Liver (tissue), 9 donors: ENCODE measurements around the gene ARHGAP10. TPM values are rescaled to one million over a fixed set of nuclear protein-coding genes. Genes with fewer than 3 reads are reported as not detected.

Experiments used
- DNase-seq: peaks from one replicate; pipeline ENCODE4 v3.0.0-alpha.2; 2017; ENCODE audit warnings: low spot score
- H3K27ac ChIP-seq, 2 donors: one replicate each; pipeline ENCODE4 v1.7.0; 2013; ENCODE audit warnings: inconsistent platforms in 2 of 2, low read length in 2 of 2, control low read depth in 1 of 2, low read depth in 1 of 2, mild to moderate bottlenecking in 1 of 2
- H3K27me3 ChIP-seq, 4 donors: one replicate each; pipeline versions ENCODE4 v1.6.1 to v1.7.0; 2013; ENCODE audit warnings: low read length in 3 of 4, inconsistent platforms in 1 of 4, mild to moderate bottlenecking in 1 of 4, moderate library complexity in 1 of 4; ENCODE audit not compliant: control insufficient read depth in 4 of 4, insufficient read depth in 4 of 4
- H3K36me3 ChIP-seq, 4 donors: one replicate each; pipeline versions ENCODE4 v1.6.1 to v1.7.0; 2013; ENCODE audit warnings: low read length in 3 of 4, mild to moderate bottlenecking in 3 of 4, low read depth in 1 of 4, moderate library complexity in 1 of 4; ENCODE audit not compliant: control insufficient read depth in 4 of 4, insufficient read depth in 3 of 4
- H3K4me1 ChIP-seq, 4 donors: one replicate each; pipeline versions ENCODE4 v1.6.1 to v1.7.0; 2013; ENCODE audit warnings: low read length in 3 of 4, mild to moderate bottlenecking in 3 of 4, moderate library complexity in 1 of 4; ENCODE audit not compliant: control insufficient read depth in 4 of 4, insufficient read depth in 4 of 4
- H3K4me3 ChIP-seq, 3 donors: one replicate each; pipeline versions ENCODE4 v1.6.1 to v1.7.0; 2013; ENCODE audit warnings: low read length in 3 of 3, control low read depth in 1 of 3, low read depth in 1 of 3, mild to moderate bottlenecking in 1 of 3
- H3K9ac ChIP-seq, 2 donors: one replicate each; pipeline ENCODE4 v1.7.0; 2013; ENCODE audit warnings: low read length in 2 of 2, mild to moderate bottlenecking in 2 of 2, moderate library complexity in 2 of 2, control low read depth in 1 of 2, low read depth in 1 of 2
- H3K9me3 ChIP-seq, 4 donors: one replicate each; pipeline versions ENCODE4 v1.6.1 to v1.7.0; 2013; ENCODE audit warnings: low read length in 3 of 4; ENCODE audit not compliant: control insufficient read depth in 4 of 4
- CTCF ChIP-seq: fragments of 150-350 bp; IDR thresholded peaks from 2 replicates; pipeline ENCODE4 v1.5.1; 2017; ENCODE audit warnings: improper control_type of control experiment, low read depth, low read length; ENCODE audit not compliant: missing input control
- EGR1 ChIP-seq, 2 donors: IDR thresholded peaks; 2 replicates each; pipeline ENCODE4 v1.6.1; 2016 to 2018; ENCODE audit warnings: antibody characterized with exemption in 2 of 2, low read depth in 2 of 2
- FOXA1 ChIP-seq: IDR thresholded peaks from 2 replicates; pipeline ENCODE4 v1.6.1; 2016; ENCODE audit warnings: antibody characterized with exemption
- FOXA2 ChIP-seq: IDR thresholded peaks from 2 replicates; pipeline ENCODE4 v1.6.1; 2016; ENCODE audit warnings: antibody characterized with exemption
- GABPA ChIP-seq, 2 donors: IDR thresholded peaks in 1 of 2; conservative IDR thresholded peaks in 1 of 2; 2 replicates each; pipeline ENCODE4 v1.6.1; 2016; ENCODE audit warnings: antibody characterized with exemption in 2 of 2, mild to moderate bottlenecking in 1 of 2, moderate library complexity in 1 of 2
- HNF4A ChIP-seq, 2 donors: conservative IDR thresholded peaks; 2 replicates each; pipeline ENCODE4 v1.6.1; 2016; ENCODE audit warnings: antibody characterized with exemption in 2 of 2, mild to moderate bottlenecking in 2 of 2
- HNF4G ChIP-seq: IDR thresholded peaks from 2 replicates; pipeline ENCODE4 v1.6.1; 2016; ENCODE audit warnings: antibody characterized with exemption
- JUND ChIP-seq, 2 donors: IDR thresholded peaks; 2 replicates each; pipeline ENCODE4 v1.6.1; 2016; ENCODE audit warnings: antibody characterized with exemption in 2 of 2
- MAX ChIP-seq: IDR thresholded peaks from 2 replicates; pipeline ENCODE4 v1.6.1; 2016; ENCODE audit warnings: antibody characterized with exemption
- NR2F2 ChIP-seq: IDR thresholded peaks from 2 replicates; pipeline ENCODE4 v1.6.1; 2016; ENCODE audit warnings: antibody characterized with exemption
- RAD21 ChIP-seq, 2 donors: IDR thresholded peaks; 2 replicates each; pipeline ENCODE4 v1.6.1; 2016; ENCODE audit warnings: antibody characterized with exemption in 2 of 2, mild to moderate bottlenecking in 2 of 2
- RXRA ChIP-seq, 2 donors: IDR thresholded peaks; 2 replicates each; pipeline ENCODE4 v1.6.1; 2017 to 2018; ENCODE audit warnings: antibody characterized with exemption in 2 of 2, mild to moderate bottlenecking in 1 of 2
- SP1 ChIP-seq: IDR thresholded peaks from 2 replicates; pipeline ENCODE4 v1.6.1; 2018; ENCODE audit warnings: antibody characterized with exemption, mild to moderate bottlenecking
- TAF1 ChIP-seq: conservative IDR thresholded peaks from 2 replicates; pipeline ENCODE4 v1.6.1; 2016; ENCODE audit warnings: antibody characterized with exemption, mild to moderate bottlenecking
- YY1 ChIP-seq: IDR thresholded peaks from 2 replicates; pipeline ENCODE4 v1.6.1; 2016; ENCODE audit warnings: antibody characterized with exemption, mild to moderate bottlenecking
- ZBTB33 ChIP-seq: IDR thresholded peaks from 2 replicates; pipeline ENCODE4 v1.6.1; 2016; ENCODE audit warnings: antibody characterized with exemption
- WGBS: extraction: QIAGEN DNeasy Blood & Tissue Kit; methylation state at CpG from one replicate; pipeline ENCODE4 v1.1.7; 2013; 5-methylcytosine and 5-hydroxymethylcytosine counted together
- polyA plus RNA-seq, 2 donors: library from polyadenylated mRNA; stranded (reverse) in 1 of 2; unstranded in 1 of 2; fragments of 200-250 nt in 1 of 2; fragments of >200 nt in 1 of 2; fragmentation: Nextera tagmentation in 1 of 2; extraction: Ambion mirVana in 1 of 2; gene quantifications; one replicate each; pipeline versions ENCODE4 v1.2.1 to v1.2.3, GENCODE V29; 2013 to 2015
- total RNA-seq, 2 donors: library from RNA; depleted of rRNA; stranded (reverse); fragments of >200 nt; gene quantifications; one replicate each; pipeline ENCODE4 v1.2.3, GENCODE V29; 2014
- TF ChIP-seq, protein P1 (sequence below): IDR thresholded peaks from 2 replicates; pipeline ENCODE4 v1.6.1; 2016; ENCODE audit warnings: antibody characterized with exemption
- TF ChIP-seq, protein P2 (sequence below): IDR thresholded peaks from 2 replicates; pipeline ENCODE4 v1.6.1; 2016; ENCODE audit warnings: antibody characterized with exemption, mild to moderate bottlenecking
- donor health status: healthy.
- donor health status: healthy.
- donor health status: healthy.
- donor health status: healthy.
- donor health status: healthy.

Gene ARHGAP10
- total and polyA plus RNA-seq, 4 donors, result 1.5 to 13.0 (median 4.3) TPM

DNA sequence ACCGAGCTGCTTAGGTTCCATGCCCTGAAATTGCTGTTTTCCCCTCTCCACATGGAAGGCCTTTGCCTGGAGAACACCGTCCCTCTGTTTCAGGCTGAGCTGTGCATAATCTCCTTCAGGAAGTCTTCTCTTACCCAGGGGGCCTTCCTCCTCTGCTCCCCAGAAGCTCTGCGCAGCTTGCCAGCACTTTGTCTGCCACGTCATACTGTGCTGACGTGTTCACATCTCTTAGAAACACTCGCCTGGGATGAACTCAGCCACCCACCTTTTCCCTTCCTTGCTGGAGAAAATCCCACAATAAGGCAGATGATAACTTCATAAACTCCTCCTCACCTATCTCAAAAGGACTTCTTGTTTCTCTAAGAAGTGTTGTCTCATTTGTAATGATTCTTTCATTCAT is 110.7 kb downstream of the ARHGAP10 start:
- no peak for TF ChIP-seq MAX
- no peak for TF ChIP-seq JUND (IDR thresholded peaks at IDR 0.05)
- TF ChIP-seq HNF4G, result no peak
- Histone ChIP-seq H3K4me1 (no peaks in the 10 kb centered on the region), H3K4me3 (no peak overlapping the region), H3K27ac (no peak overlapping the region), H3K9me3 (no peaks in the 10 kb centered on the region), H3K27me3 (no peaks in the 10 kb centered on the region), H3K36me3 (no peaks in the 10 kb centered on the region), H3K9ac (no peak overlapping the region)
- WGBS, result 97% methylated on average over 6 of the region's 6 CpGs
- no peak for DNase-seq

- Histone ChIP-seq H3K27me3 (no peaks in the 10 kb centered on the region), H3K27ac (no peak overlapping the region), H3K4me3 (no peak overlapping the region), H3K4me1 (no peaks in the 10 kb centered on the region), H3K9me3 (no peaks in the 10 kb centered on the region), H3K36me3 (no peaks in the 10 kb centered on the region), H3K9ac (no peak overlapping the region)
- 74% methylated on average over 5 of the region's 5 CpGs for WGBS
- DNase-seq, result no peak
- TF ChIP-seq FOXA1 (no peak), EGR1 (IDR thresholded peaks at IDR 0.05; ENCODE audit: low read depth in 2 of 2) (no peak), HNF4G (no peak), TAF1 (no peak), RXRA (IDR thresholded peaks at IDR 0.05) (no peak), JUND (IDR thresholded peaks at IDR 0.05) (no peak), HNF4A (conservative IDR thresholded peaks at IDR 0.05) (no peak), NR2F2 (no peak), FOXA2 (no peak), SP1 (no peak), RAD21 (IDR thresholded peaks at IDR 0.05) (no peak), CTCF (no peak), ZBTB33 (no peak), YY1 (no peak), MAX (no peak), GABPA (IDR thresholded peaks at IDR 0.05 in 1 of 2, conservative IDR thresholded peaks at IDR 0.05 in 1 of 2) (no peak)
- TF ChIP-seq, protein P1, sequence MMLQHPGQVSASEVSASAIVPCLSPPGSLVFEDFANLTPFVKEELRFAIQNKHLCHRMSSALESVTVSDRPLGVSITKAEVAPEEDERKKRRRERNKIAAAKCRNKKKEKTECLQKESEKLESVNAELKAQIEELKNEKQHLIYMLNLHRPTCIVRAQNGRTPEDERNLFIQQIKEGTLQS, result no peak
- TF ChIP-seq, protein P2, sequence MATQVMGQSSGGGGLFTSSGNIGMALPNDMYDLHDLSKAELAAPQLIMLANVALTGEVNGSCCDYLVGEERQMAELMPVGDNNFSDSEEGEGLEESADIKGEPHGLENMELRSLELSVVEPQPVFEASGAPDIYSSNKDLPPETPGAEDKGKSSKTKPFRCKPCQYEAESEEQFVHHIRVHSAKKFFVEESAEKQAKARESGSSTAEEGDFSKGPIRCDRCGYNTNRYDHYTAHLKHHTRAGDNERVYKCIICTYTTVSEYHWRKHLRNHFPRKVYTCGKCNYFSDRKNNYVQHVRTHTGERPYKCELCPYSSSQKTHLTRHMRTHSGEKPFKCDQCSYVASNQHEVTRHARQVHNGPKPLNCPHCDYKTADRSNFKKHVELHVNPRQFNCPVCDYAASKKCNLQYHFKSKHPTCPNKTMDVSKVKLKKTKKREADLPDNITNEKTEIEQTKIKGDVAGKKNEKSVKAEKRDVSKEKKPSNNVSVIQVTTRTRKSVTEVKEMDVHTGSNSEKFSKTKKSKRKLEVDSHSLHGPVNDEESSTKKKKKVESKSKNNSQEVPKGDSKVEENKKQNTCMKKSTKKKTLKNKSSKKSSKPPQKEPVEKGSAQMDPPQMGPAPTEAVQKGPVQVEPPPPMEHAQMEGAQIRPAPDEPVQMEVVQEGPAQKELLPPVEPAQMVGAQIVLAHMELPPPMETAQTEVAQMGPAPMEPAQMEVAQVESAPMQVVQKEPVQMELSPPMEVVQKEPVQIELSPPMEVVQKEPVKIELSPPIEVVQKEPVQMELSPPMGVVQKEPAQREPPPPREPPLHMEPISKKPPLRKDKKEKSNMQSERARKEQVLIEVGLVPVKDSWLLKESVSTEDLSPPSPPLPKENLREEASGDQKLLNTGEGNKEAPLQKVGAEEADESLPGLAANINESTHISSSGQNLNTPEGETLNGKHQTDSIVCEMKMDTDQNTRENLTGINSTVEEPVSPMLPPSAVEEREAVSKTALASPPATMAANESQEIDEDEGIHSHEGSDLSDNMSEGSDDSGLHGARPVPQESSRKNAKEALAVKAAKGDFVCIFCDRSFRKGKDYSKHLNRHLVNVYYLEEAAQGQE, result no peak
Measured at GRCh38 chr4:147843162-147843561, 111.3 kb downstream of the ARHGAP10 start.
